HUDEP-2 (cell line): ENCODE data around the gene RAB28.

ENCODE experiments used
- DNase-seq, 76 experiments: peaks; one replicate each; lab custom pipeline; 2025; ENCODE audit not compliant: unreplicated experiment in 76 of 76; lab: John Stamatoyannopoulos, UW

RAB28 gene

DNA sequence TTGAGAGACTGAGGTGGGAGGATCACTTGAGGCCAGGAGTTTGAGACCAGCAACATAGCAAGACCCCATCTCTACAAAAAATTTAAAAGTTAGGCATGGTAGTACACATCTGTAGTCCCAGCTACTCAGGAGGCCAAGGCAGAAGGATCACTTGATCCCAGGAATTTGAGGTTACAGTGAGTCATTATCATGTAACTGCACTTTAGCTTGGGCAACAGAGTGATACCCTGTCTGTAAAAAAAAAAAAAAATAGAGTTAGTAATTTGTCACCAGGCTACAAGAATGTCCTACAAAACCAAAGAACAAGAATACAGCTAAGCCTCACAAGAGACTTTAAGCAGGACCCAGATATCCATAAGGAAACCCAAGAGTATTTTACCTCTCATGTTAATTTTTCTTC is 27.0 kb upstream of the RAB28 start:
- no peak for DNase-seq

DNA sequence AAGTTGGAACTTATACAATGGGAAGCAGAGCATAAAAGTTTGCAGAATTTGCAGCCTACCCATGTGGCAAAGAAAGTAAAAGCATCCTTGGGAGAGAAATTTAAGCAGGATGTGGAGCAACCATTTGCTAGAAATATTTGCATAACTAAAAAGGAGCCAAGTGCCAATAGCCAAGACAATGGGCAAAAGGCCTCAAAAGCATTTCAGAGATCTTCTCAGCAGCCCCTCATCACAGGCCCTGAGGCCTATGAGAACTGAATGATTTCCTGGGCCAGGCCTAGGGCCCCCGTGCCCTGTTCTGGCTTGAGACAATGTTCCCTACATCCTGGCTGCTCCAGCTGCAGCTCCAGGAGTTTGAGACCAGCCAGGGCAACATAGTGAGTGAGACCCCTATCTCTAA is 25.3 kb upstream of the RAB28 start:
- DNase-seq = no peak

DNA sequence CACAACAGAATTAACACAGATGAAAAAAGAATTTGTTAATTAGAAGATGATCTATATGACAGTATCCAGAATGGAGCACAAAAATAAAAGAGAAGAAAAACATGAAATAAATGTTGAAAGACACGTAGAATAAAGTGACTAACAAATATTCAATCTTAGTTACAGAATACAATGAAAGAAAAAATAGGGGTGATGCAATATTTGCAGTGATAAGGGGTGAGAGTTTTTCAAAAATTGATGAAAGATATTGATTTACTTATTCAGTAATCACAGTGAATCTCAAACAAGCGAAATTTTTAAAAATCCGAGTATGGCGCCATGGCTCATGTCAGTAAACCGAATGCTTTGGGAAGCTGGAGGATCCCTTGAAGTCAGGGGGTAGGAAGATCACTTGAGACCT is 20.2 kb upstream of the RAB28 start:
- no peak for DNase-seq

- DNase-seq = no peak
Measured at GRCh38 chr4:13498469-13498868, 14.3 kb upstream of the RAB28 start.

DNA sequence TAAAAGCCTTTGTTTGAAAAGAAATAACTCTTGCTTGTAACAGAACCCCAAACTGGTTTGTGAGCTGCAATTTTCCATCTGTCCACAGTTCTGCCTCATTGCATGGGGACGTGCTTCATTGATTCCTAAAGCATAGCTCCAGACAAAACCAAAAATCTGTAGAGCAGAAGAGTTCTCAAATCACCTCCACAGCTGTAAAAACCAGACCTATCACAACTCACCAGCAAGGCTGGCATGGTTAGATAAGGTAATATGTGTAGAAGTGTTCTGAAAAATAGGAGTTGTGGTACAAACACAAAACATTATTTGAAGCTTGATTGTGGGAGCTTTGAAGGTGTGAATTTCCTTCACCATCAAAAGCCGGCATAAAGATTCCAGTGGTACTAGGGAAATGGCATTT is 12.5 kb upstream of the RAB28 start:
- DNase-seq = peak in 15 of 76 experiments; percentile 0 to 40 (median 10)

DNA sequence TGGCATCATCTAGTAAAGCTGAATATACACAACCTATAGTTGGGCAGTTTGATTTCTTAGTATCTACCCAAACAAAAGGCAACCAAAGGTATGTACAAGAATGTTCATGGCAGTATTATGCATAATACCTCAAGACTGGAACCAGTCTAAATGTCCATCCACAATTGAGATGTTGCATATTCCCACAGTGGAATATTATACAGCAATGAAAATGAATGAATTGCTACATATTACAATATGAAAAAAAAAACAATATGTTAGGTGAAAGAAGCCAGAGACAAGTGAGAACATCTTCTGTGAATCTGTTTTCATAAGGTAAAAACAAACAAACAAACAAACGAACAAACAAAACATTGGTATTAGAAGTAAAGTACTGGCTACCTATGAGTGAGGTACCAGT is 11.6 kb upstream of the RAB28 start:
- DNase-seq = no peak

DNA sequence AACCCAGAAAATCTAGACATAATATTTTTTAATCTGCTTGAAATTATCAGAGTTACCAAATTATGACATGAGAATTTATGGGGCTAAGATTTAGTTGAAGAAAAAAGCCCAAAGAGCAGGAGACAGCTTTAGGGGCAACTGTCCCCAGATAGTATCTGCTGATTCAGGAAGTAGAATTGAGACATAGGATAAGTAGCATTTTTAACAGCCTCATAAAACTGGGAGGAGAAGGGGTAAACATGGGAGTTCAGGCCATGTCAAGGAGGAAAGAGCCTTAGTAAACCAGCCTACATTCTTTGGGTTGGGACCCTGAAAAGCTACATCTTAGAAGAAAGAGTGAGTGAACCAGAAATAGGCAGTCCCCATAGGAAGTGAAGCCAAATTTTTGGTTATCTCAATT is 9.7 kb upstream of the RAB28 start:
- no peak for DNase-seq

DNA sequence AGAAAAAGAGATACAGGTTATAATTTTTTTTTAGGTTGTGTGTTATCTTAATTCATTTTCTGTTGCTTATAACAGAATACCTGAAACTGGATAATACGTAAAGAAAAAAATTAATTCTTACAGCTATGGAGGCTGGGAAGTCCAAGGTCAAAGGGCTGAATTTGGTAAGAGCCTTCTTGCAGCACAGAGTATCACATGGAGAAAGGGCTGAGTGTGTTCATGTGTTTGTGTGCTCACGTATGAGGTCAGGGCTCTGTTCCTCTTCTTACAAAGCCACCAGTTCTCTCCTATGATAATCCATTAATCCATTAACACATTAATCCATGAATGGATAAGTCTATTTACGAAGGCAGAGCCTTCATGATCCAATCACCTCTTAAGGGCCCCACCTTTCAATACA is 8.6 kb upstream of the RAB28 start:
- no peak for DNase-seq

- DNase-seq = no peak
Measured at GRCh38 chr4:13484749-13485221, 645 bp upstream of the RAB28 start.

DNA sequence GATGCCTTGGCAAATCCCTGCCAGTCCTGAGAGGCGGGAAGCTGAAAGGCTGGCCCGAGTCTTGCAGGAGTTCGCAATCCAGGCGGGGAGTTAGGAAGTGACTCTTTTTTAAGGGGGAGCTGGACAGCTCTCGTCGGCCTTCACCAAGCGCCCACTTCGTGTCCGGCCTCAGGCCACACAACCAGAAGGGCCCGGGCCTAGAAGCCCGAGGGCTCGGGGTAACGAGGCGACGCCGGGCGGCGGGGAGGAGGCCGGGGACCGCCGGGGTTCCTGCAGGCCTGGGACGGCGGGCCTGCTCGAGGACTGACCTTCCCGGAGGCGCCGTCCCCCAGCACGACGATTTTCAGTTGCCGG is 395 bp downstream of the RAB28 start:
- DNase-seq = peak in 13 of 76 experiments; percentile 0 to 48 (median 28)

DNA sequence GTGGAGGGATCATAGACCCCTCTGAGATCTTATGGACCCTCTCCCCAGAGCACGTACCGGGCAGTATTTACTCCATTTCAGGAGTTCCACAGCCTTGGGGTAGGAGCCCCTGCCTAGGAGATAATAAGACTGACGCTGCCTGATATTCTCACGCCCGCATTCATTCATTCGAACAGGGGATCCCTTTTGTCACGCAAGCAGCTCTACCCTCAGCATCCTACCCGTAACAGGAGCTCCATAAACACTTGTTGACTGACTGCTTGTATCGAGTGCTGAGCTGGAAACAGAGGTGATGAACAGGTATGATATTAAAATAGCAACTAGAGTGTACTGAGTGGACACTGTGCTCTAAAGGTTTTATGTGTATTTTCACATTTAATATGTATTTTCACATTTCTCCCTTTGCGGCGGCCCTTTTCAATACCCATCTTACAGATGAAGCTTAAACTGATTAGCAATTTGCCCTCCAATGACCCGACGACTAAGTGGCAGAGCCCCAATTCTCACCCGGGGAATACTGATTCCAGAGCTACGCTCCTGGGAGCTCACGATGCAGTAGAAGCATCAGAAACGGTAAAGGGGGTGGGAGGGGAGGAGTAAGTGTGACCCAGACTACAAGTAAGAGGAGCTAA is 888 bp downstream of the RAB28 start:
- peak in 18 of 76 experiments; percentile 1 to 47 (median 6) for DNase-seq

- peak in 1 of 76 experiments; percentile 0 for DNase-seq
Measured at GRCh38 chr4:13481569-13481968, 2.6 kb downstream of the RAB28 start.

GRCh38 chr4:13478707-13479106 is 5.4 kb downstream of the RAB28 start:
- DNase-seq = no peak

GRCh38 chr4:13478131-13478530 is 6.0 kb downstream of the RAB28 start:
- no peak for DNase-seq

- DNase-seq = peak in 1 of 76 experiments; percentile 4
Measured at GRCh38 chr4:13476915-13477314, 7.2 kb downstream of the RAB28 start.

- DNase-seq = no peak
Measured at GRCh38 chr4:13476152-13476551, 8.0 kb downstream of the RAB28 start.

GRCh38 chr4:13471400-13471799 is 12.7 kb downstream of the RAB28 start:
- no peak for DNase-seq

- DNase-seq = no peak
Measured at GRCh38 chr4:13470379-13470778, 13.8 kb downstream of the RAB28 start.

DNA sequence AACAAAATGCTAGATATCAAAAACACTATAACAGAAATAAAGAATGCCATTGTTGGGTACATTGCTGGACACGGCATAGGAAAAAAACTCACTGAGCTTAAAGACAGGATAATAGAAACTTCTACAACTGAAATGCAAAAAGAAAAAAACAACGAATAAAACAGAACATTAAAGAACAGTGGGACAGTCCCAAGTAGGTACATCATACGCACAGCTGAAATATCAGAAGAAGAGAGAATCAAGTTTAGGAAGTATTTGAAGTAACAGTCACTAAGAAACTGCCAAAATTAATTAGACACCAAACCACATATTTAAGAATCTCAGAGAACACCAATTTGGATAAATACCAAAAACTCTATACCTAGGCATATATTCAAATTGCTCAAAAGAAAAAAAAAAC is 19.2 kb downstream of the RAB28 start:
- no peak for DNase-seq

DNA sequence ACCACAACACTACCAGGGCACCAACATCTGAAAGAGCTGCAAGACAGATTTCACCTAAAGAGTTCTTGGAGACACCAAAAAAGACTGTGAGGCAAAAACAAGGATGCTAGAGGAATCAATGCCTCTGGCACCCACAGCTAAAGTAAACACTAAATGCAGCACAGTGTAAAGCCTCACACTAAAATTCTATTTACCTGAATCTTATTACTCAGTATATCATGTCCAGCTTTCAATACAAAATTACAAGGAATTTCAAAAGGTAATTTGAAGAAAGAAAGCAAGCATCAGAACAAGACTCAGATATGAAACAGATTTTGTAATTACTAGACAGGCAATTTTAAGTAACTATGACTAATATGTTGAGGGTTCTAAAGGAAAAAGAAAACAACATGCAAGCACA is 19.6 kb downstream of the RAB28 start:
- no peak for DNase-seq

DNA sequence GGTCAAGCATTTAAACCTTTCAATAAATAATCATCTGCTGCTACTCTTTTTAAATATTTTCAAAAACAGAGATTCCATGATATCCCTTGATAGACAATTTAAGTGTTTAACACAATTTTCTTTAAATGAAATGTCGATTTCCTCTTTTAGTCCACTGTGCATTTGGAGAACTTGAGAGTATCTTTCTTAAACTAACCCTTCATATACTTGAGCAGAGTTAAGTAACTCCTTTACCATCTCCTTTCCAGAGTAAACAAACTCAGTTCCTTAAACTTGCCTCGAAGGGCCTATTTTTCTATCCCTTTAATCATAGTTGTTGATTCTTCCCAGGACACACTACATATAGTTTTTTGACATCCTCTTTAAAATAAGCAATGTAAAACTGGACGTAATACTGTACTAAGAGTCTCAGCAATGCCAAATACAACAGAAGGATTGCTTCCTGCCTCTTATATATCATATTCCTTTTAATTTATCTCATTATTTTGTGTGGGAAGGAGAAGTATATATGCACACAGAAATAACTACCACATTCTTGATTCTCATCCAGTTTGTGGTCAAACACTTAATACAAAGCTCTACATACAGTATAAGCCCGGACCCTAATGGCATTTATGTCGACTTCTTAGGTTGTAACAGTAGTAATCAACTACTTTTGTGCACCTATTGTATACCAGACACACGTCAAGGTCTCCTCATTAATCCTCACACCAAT is 22.8 kb downstream of the RAB28 start:
- DNase-seq = no peak

DNA sequence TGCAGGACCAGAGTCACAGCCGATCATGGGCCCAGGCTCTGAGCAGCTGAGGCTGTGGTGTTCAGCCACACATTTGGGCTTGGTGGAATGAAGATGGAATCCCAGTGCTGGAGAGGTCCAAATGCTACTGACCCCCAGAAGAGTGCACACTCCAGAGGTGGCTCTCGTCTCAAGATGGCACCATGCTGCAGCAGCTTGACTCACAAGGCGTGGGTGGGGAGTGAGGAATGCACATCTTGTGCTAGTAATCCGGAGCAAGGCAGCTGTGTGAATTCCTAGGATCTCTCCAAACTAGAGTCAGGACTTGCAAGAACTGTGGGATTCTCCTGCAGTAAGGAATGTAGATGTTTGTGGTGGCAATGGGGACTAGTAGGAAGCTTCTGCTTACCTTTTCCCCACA is 28.7 kb downstream of the RAB28 start:
- DNase-seq = no peak
